Kidney (tissue), 14 donors: ENCODE measurements around the gene STXBP2. TPM values are rescaled to one million over a fixed set of nuclear protein-coding genes. Genes with fewer than 3 reads are reported as not detected.
A peak's percentile ranks its signal among the peaks of the same experiment; 100 is the strongest.

ENCODE experiments used
- DNase-seq, 5 donors: peaks; one replicate each; pipeline ENCODE4 v3.0.0-alpha.2; 2013 to 2020
- FAIRE-seq: peaks from 2 replicates; lab custom pipeline; 2012; peaks lifted over from hg19 to GRCh38; lab: Jason Lieb, UNC
- H3K27ac ChIP-seq, 2 donors: one replicate each; pipeline ENCODE4 v1.7.0; 2013; ENCODE audit warnings: low read depth in 2 of 2, low read length in 2 of 2, inconsistent platforms in 1 of 2
- H3K27me3 ChIP-seq: one replicate; pipeline ENCODE4 v1.7.1; 2013; ENCODE audit warnings: low read length, inconsistent platforms; ENCODE audit not compliant: control insufficient read depth, insufficient read depth
- H3K36me3 ChIP-seq, 3 donors: one replicate each; pipeline versions ENCODE4 v1.7.0 to v1.7.1; 2013; ENCODE audit warnings: low read length in 3 of 3, control low read depth in 1 of 3, inconsistent platforms in 1 of 3; ENCODE audit not compliant: insufficient read depth in 3 of 3, control insufficient read depth in 2 of 3
- H3K4me1 ChIP-seq, 3 donors: one replicate each; pipeline versions ENCODE4 v1.7.0 to v1.7.1; 2013; ENCODE audit warnings: low read length in 3 of 3, inconsistent platforms in 1 of 3, low read depth in 1 of 3; ENCODE audit not compliant: control insufficient read depth in 2 of 3, insufficient read depth in 2 of 3
- H3K4me3 ChIP-seq, 3 donors: one replicate each; pipeline versions ENCODE4 v1.7.0 to v1.8.1; 2013; ENCODE audit warnings: low read length in 3 of 3, control low read depth in 1 of 3, inconsistent platforms in 1 of 3
- H3K9ac ChIP-seq, 3 donors: one replicate each; pipeline versions ENCODE4 v1.7.0 to v1.7.1; 2013; ENCODE audit warnings: low read length in 3 of 3, control low read depth in 1 of 3, inconsistent platforms in 1 of 3
- H3K9me3 ChIP-seq, 3 donors: one replicate each; pipeline versions ENCODE4 v1.7.0 to v1.7.1; 2013; ENCODE audit warnings: low read length in 3 of 3, control low read depth in 1 of 3, inconsistent platforms in 1 of 3; ENCODE audit not compliant: control insufficient read depth in 2 of 3, insufficient read depth in 1 of 3
- intact Hi-C: fragments of 100-400 bp; cut with DNase I; formaldehyde crosslinking; loops from one replicate; pipeline ENCODE4 v1.11.1; 2022
- polyA plus RNA-seq: library from polyadenylated mRNA; stranded (reverse); fragments of 350-450 nt; fragmentation: Illumina TruSeq; extraction: RNeasy Lipid Tissue Mini Kit (QIAGEN cat#74804); gene quantifications from one replicate; pipeline ENCODE4 v1.2.3, GENCODE V29; 2014; ENCODE audit warnings: low read depth, low replicate concordance; ENCODE audit not compliant: insufficient read depth
- total RNA-seq: library from RNA; stranded (reverse); fragmentation: NEBNext Ultra II Directional; extraction: Animal tissue kit (Norgen Biotek cat#: 25700); gene quantifications from one replicate; pipeline ENCODE4 v1.2.1, GENCODE V29; 2021
- TF ChIP-seq, protein P1 (sequence below): IDR thresholded peaks from 3 replicates; pipeline ENCODE4 v1.5.1; 2012; ENCODE audit warnings: mild to moderate bottlenecking, moderate library complexity, borderline replicate concordance; ENCODE audit not compliant: insufficient read depth; ENCODE audit errors: extremely low read depth
- donor health status: control.
- donor health status: control.
- donor health status: control.
- donor health status: control.
- donor health status: control.
- donor health status: DM: yes; HTN: yes; CAD: no.
- donor health status: Normal renal cell carcinoma (clear cell type).

The STXBP2 gene
- total and polyA plus RNA-seq, 2 donors from 2014 or later: 74.8 to 136 TPM

DNA sequence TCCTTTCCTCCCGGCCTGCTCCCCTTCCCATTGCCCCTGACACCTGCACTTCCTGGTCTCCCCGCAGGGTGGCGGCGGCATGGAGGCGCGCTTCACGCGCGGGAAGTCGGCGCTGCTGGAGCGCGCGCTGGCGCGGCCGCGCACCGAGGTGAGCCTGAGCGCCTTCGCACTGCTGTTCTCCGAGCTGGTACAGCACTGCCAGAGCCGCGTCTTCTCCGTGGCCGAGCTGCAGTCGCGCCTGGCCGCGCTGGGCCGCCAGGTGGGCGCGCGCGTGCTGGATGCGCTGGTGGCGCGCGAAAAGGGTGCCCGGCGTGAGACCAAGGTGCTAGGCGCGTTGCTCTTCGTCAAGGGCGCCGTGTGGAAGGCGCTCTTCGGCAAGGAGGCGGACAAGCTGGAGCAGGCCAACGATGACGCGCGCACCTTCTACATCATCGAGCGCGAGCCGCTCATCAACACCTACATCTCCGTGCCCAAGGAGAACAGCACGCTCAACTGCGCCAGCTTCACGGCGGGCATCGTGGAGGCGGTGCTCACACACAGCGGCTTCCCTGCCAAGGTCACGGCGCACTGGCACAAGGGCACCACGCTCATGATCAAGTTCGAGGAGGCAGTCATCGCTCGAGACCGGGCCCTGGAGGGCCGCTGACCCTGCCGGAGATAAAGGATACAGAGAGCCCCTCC lies 45.4 kb downstream of the STXBP2 start:
- Histone ChIP-seq H3K4me1 (peaks cover 0 to 8% (median 0%) of the 10 kb centered on the region in 3 donors), H3K36me3 (no peaks in the 10 kb centered on the region), H3K9me3 (no peaks in the 10 kb centered on the region), H3K9ac (no peak overlapping the region), H3K27me3 (no peaks in the 10 kb centered on the region), H3K4me3 (peak overlapping the region in 2 of 3 donors; percentile 55 to 87), H3K27ac (no peak overlapping the region)
- DNase-seq (peak in 4 of 5 donors; percentile 64 to 81 (median 74)), FAIRE-seq (no peak)
- intact Hi-C loops: no loop called here
- TF ChIP-seq, protein P1, sequence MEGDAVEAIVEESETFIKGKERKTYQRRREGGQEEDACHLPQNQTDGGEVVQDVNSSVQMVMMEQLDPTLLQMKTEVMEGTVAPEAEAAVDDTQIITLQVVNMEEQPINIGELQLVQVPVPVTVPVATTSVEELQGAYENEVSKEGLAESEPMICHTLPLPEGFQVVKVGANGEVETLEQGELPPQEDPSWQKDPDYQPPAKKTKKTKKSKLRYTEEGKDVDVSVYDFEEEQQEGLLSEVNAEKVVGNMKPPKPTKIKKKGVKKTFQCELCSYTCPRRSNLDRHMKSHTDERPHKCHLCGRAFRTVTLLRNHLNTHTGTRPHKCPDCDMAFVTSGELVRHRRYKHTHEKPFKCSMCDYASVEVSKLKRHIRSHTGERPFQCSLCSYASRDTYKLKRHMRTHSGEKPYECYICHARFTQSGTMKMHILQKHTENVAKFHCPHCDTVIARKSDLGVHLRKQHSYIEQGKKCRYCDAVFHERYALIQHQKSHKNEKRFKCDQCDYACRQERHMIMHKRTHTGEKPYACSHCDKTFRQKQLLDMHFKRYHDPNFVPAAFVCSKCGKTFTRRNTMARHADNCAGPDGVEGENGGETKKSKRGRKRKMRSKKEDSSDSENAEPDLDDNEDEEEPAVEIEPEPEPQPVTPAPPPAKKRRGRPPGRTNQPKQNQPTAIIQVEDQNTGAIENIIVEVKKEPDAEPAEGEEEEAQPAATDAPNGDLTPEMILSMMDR: no peak

DNA sequence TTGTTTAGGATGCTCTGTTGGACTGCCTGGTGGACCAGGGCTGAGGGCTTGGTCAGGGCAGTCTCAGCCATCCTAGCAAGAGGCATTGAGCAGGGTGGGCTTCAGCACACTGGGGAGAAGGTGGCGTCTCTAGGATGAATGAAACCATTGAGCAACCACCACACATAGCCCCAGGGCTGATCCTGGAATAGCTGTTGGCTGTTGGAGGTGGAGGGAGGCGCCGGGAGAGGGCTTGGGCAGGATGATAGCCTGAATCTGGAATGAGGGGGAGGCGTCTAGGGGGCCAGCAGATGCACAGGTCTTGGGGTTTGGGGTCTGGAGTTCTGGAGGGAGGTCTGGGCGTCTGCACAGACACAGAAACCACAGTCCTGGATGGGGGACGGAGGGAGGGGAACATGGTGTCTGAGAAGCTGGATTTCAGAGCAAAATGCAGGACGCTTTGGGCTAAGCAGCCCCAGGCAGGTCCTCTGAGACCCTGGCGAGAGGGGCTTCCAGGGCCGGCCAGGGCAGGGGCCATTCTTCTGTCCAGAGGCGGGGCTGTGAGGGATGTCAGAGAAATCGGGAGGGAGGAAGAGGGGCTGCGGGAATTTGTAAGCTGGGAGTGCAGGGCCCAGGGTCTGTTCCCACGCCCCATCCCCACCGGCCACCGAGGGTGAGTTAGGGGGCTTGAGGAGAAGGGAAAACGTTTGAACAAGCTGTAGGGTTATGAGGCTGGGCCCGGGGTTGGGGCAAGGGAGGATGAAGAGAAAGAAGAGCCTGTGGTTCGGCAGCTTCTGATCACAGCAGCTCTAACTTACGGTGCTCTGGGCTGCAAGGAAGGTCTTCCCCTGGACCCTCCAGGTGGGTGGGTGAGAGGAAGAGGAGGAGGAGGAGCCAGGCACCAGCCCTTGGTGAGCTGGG lies 48.9 kb downstream of the STXBP2 start:
- DNase-seq (no peak), FAIRE-seq (no peak)
- Histone ChIP-seq H3K4me3 (no peak overlapping the region), H3K4me1 (peaks cover 0 to 3% (median 0%) of the 10 kb centered on the region in 3 donors), H3K27ac (no peak overlapping the region), H3K9me3 (no peaks in the 10 kb centered on the region), H3K9ac (no peak overlapping the region), H3K36me3 (no peaks in the 10 kb centered on the region), H3K27me3 (no peaks in the 10 kb centered on the region)
- intact Hi-C loops: no loop called here
- TF ChIP-seq, protein P1: no peak

DNA sequence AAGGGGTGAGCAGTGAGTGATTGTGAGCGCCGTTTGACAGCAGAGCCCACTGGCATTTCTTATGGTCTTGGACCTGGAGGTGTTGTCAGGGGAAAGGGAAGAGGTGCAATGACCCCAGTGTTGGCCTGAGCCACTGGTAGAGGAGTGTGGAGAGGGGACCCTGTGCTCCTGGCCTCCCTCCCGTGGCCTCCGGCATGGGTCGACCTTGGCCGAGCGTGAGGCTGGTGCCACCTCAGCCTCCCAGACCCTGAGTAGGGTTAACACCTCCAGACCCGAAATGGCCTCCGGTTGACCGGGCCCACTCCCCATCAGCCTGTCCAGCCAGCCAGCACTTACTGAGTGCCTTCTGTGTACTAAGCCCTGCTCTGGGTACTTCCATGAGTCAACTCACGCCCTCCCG lies 50.3 kb downstream of the STXBP2 start:
- no peak for FAIRE-seq
- no peaks in the 10 kb centered on the region for H3K27me3 ChIP-seq
- TF ChIP-seq, protein P1: no peak
- H3K9ac ChIP-seq: no peak overlapping the region
- H3K27ac ChIP-seq: no peak overlapping the region
- no peak for DNase-seq
- no peak overlapping the region for H3K4me3 ChIP-seq
- no peaks in the 10 kb centered on the region for H3K4me1 ChIP-seq
- no peaks in the 10 kb centered on the region for H3K36me3 ChIP-seq
- intact Hi-C loops: no loop called here
- H3K9me3 ChIP-seq: peaks cover 0 to 3% (median 0%) of the 10 kb centered on the region in 3 donors
